ENCODE data around the gene WNK2. TPM values are rescaled to one million over a fixed set of nuclear protein-coding genes. Genes with fewer than 3 reads are reported as not detected.

WNK2 gene
- total RNA-seq, 1 donor from 2014 or later: 336 TPM

- Mint-ChIP-seq H3K27me3 (ENCODE audit: unreplicated experiment) (peaks cover 6% of the 10 kb centered on the region), H3K4me3 (ENCODE audit: unreplicated experiment) (no peak overlapping the region), H3K4me1 (ENCODE audit: low read depth, unreplicated experiment) (peaks cover 25% of the 10 kb centered on the region), H3K9me3 (ENCODE audit: unreplicated experiment) (peaks cover 12% of the 10 kb centered on the region), H3K36me3 (ENCODE audit: unreplicated experiment) (peaks cover 8% of the 10 kb centered on the region), H3K27ac (ENCODE audit: unreplicated experiment) (no peak overlapping the region)
- TF ChIP-seq CTCF (IDR thresholded peaks at IDR 0.05; ENCODE audit: partially characterized antibody, unreplicated experiment): no peak
- DNase-seq: no peak
Observed at GRCh38 chr9:93218161-93218560, 34.2 kb downstream of the WNK2 start.

DNA sequence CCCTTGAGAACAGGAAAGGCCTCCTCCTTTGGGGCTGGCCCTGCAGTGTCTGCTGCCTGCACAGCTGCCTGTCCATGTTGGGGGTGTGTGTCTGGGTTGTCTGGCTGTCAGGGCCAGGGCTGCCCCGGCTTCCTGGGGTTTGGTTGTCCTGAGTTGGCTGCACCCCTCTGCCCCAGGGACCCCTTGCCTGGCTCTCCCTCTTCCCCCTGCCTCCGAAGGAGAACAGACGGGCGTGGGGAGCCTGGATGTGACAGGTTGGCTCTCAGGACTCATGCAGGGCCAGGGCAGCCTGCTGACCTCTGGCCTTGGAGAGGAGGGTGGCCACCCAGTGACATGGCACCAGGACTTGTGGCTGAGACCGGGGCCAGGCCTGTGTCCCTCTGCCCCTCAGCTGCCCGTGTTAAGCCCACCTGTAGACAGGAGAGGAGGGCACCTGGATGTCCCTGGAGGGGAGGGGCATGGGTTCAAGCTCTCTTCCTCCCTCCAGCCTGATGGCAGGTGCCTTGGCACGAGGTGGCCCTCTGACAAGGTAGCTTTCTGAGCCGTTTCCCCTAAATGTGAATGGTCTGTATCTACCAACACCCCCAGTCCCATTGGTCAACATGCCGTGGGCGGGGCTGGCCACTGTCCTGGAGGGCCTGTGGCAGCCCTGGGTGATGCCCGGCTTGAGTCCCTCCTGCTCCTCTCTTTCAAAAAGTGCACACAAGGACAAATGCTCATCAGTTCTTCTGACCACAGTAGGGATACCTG is 34.9 kb downstream of the WNK2 start:
- Mint-ChIP-seq H3K4me1 (ENCODE audit: low read depth, unreplicated experiment) (peaks cover 30% of the 10 kb centered on the region), H3K27me3 (ENCODE audit: unreplicated experiment) (peaks cover 6% of the 10 kb centered on the region), H3K9me3 (ENCODE audit: unreplicated experiment) (peaks cover 12% of the 10 kb centered on the region), H3K36me3 (ENCODE audit: unreplicated experiment) (peaks cover 8% of the 10 kb centered on the region), H3K4me3 (ENCODE audit: unreplicated experiment) (no peak overlapping the region), H3K27ac (ENCODE audit: unreplicated experiment) (no peak overlapping the region)
- TF ChIP-seq CTCF (IDR thresholded peaks at IDR 0.05; ENCODE audit: partially characterized antibody, unreplicated experiment): no peak
- DNase-seq: peak; percentile 21

- no peak overlapping the region for H3K27ac Mint-ChIP-seq (ENCODE audit: unreplicated experiment)
- peaks cover 14% of the 10 kb centered on the region for H3K9me3 Mint-ChIP-seq (ENCODE audit: unreplicated experiment)
- H3K27me3 Mint-ChIP-seq (ENCODE audit: unreplicated experiment): peaks cover 6% of the 10 kb centered on the region
- peaks cover 8% of the 10 kb centered on the region for H3K36me3 Mint-ChIP-seq (ENCODE audit: unreplicated experiment)
- DNase-seq: peak; percentile 8
- no peak for TF ChIP-seq CTCF (IDR thresholded peaks at IDR 0.05; ENCODE audit: partially characterized antibody, unreplicated experiment)
- H3K4me1 Mint-ChIP-seq (ENCODE audit: low read depth, unreplicated experiment): peaks cover 37% of the 10 kb centered on the region
- H3K4me3 Mint-ChIP-seq (ENCODE audit: unreplicated experiment): no peak overlapping the region
Observed at GRCh38 chr9:93219692-93220091, 35.8 kb downstream of the WNK2 start.

DNA sequence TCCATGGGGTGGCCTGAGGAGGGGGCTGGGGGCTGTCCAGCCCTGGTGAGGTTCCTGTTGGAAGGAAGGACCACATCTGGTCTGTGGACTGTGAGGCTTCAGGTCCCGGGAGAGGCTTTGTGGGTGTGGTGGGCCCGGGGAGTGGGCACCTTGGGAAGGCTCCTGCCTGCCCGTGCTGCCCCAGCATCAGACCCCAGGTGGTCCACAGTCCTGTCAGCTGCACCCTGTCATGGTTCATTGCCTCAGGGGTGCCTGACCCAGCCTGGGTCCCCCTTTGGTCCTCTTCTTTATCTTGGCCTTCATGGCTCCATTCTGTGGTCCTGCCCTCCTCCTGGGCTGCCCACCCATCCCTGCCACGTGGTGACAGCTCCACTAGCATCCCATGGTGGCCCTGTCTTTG is 36.7 kb downstream of the WNK2 start:
- Mint-ChIP-seq H3K36me3 (ENCODE audit: unreplicated experiment) (peaks cover 3% of the 10 kb centered on the region), H3K4me1 (ENCODE audit: low read depth, unreplicated experiment) (peaks cover 39% of the 10 kb centered on the region), H3K4me3 (ENCODE audit: unreplicated experiment) (no peak overlapping the region), H3K27ac (ENCODE audit: unreplicated experiment) (no peak overlapping the region), H3K9me3 (ENCODE audit: unreplicated experiment) (peaks cover 14% of the 10 kb centered on the region), H3K27me3 (ENCODE audit: unreplicated experiment) (peaks cover 6% of the 10 kb centered on the region)
- TF ChIP-seq CTCF (IDR thresholded peaks at IDR 0.05; ENCODE audit: partially characterized antibody, unreplicated experiment): no peak
- DNase-seq: peak; percentile 6

DNA sequence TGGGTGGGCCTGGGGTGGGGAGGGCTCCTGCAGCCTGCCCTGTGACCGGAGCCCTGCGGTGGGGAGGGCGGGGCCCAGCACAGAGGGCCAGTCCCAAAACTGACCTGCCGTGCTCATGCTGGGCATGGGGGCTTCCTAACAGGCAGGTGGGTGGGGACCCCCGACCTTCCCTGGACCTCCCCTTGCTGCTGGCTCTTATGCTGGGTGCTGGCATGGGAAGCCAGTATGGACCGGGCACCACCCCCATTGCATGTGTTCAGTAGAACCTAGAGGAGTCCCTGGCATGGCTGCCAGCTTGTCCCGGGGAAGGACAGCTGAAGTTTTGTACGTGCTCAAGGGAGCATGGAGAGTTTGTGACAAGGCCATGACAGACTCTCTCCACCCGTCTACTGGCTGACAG is 37.1 kb downstream of the WNK2 start:
- DNase-seq: no peak
- no peak for TF ChIP-seq CTCF (IDR thresholded peaks at IDR 0.05; ENCODE audit: partially characterized antibody, unreplicated experiment)
- no peaks in the 10 kb centered on the region for H3K36me3 Mint-ChIP-seq (ENCODE audit: unreplicated experiment)
- peaks cover 16% of the 10 kb centered on the region for H3K9me3 Mint-ChIP-seq (ENCODE audit: unreplicated experiment)
- H3K27ac Mint-ChIP-seq (ENCODE audit: unreplicated experiment): no peak overlapping the region
- peaks cover 6% of the 10 kb centered on the region for H3K27me3 Mint-ChIP-seq (ENCODE audit: unreplicated experiment)
- H3K4me3 Mint-ChIP-seq (ENCODE audit: unreplicated experiment): no peak overlapping the region
- H3K4me1 Mint-ChIP-seq (ENCODE audit: low read depth, unreplicated experiment): peaks cover 41% of the 10 kb centered on the region
